HepG2 (cell line): ENCODE results near the gene STX12. TPM values are rescaled to one million over a fixed set of nuclear protein-coding genes. Genes with fewer than 3 reads are reported as not detected.

Source experiments
- ARHGAP35 ChIP-seq: sonication (generic); formaldehyde crosslinking; IDR thresholded peaks from 2 replicates; pipeline ENCODE4 v1.9.0; 2022; ENCODE audit warnings: mild to moderate bottlenecking, inconsistent platforms, moderate library complexity, missing genetic modification reagents, borderline replicate concordance
- ESRRA ChIP-seq: sonication (generic); formaldehyde crosslinking; IDR thresholded peaks from 2 replicates; pipeline ENCODE4 v1.5.1; 2020; ENCODE audit warnings: mild to moderate bottlenecking, low read depth, missing genetic modification reagents
- ETV6 ChIP-seq: sonication (generic); formaldehyde crosslinking; conservative IDR thresholded peaks from 2 replicates; pipeline ENCODE4 v1.4.0; 2020; ENCODE audit warnings: missing genetic modification reagents
- GABPB1 ChIP-seq: IDR thresholded peaks from 2 replicates; pipeline ENCODE4 v1.6.1; 2016; ENCODE audit warnings: mild to moderate bottlenecking, missing genetic modification reagents, moderate library complexity, missing compliant biosample characterization
- HNRNPK ChIP-seq: fragments of 200-400 bp; formaldehyde crosslinking; IDR thresholded peaks from 2 replicates; pipeline ENCODE4 v1.6.1; 2018; ENCODE audit warnings: low read length, low read depth, moderate library complexity, mild to moderate bottlenecking; ENCODE audit not compliant: poor library complexity, severe bottlenecking
- KDM6A ChIP-seq: IDR thresholded peaks from 2 replicates; pipeline ENCODE4 v1.6.1; 2016; ENCODE audit warnings: low read depth
- REPIN1 ChIP-seq: sonication (generic); formaldehyde crosslinking; IDR thresholded peaks from 2 replicates; pipeline ENCODE4 v1.8.0; 2022; ENCODE audit warnings: missing genetic modification reagents, low read depth, mild to moderate bottlenecking, borderline replicate concordance
- SALL1 ChIP-seq: sonication (generic); formaldehyde crosslinking; IDR thresholded peaks from 2 replicates; pipeline ENCODE4 v1.8.0; 2022; ENCODE audit warnings: mild to moderate bottlenecking, missing genetic modification reagents
- SP1 ChIP-seq, 2 experiments: fragments of 450-650 bp in 1 of 2; sonication (generic) in 1 of 2; formaldehyde crosslinking in 1 of 2; IDR thresholded peaks; 2 replicates each; pipeline versions ENCODE4 v1.4.0 to v1.6.1; 2016 to 2020; ENCODE audit warnings: missing genetic modification reagents in 1 of 2
- TEAD2 ChIP-seq: sonication (generic); formaldehyde crosslinking; IDR thresholded peaks from 2 replicates; pipeline ENCODE4 v1.9.0; 2021; ENCODE audit warnings: missing genetic modification reagents
- TGIF2 ChIP-seq: IDR thresholded peaks from 2 replicates; pipeline ENCODE4 v1.6.1; 2016; ENCODE audit warnings: control low read depth, missing compliant biosample characterization
- ZFAT ChIP-seq: sonication (generic); formaldehyde crosslinking; conservative IDR thresholded peaks from 2 replicates; pipeline ENCODE4 v1.8.1; 2023; ENCODE audit warnings: missing genetic modification reagents, inconsistent platforms
- ZFYVE20 ChIP-seq: sonication (generic); formaldehyde crosslinking; IDR thresholded peaks from 2 replicates; pipeline ENCODE4 v1.8.0; 2023; ENCODE audit warnings: low read depth, mild to moderate bottlenecking, moderate library complexity, missing genetic modification reagents, borderline replicate concordance
- ZNF260 ChIP-seq: sonication (generic); formaldehyde crosslinking; IDR thresholded peaks from 2 replicates; pipeline ENCODE4 v1.4.0; 2020; ENCODE audit warnings: missing genetic modification reagents, low read depth, mild to moderate bottlenecking, borderline replicate concordance
- ZNF333 ChIP-seq: sonication (generic); formaldehyde crosslinking; IDR thresholded peaks from 2 replicates; pipeline ENCODE4 v1.4.0; 2020; ENCODE audit warnings: mild to moderate bottlenecking, missing genetic modification reagents, borderline replicate concordance
- ZNF441 ChIP-seq: sonication (generic); formaldehyde crosslinking; IDR thresholded peaks from 2 replicates; pipeline ENCODE4 v1.7.0; 2021; ENCODE audit warnings: missing genetic modification reagents, borderline replicate concordance
- ZNF460 ChIP-seq: sonication (generic); formaldehyde crosslinking; IDR thresholded peaks from 2 replicates; pipeline ENCODE4 v1.5.1; 2020; ENCODE audit warnings: missing genetic modification reagents, mild to moderate bottlenecking, borderline replicate concordance
- ZNF629 ChIP-seq: sonication (generic); formaldehyde crosslinking; conservative IDR thresholded peaks from 2 replicates; pipeline ENCODE4 v1.5.0; 2020; ENCODE audit warnings: missing genetic modification reagents
- ZNF879 ChIP-seq: sonication (generic); formaldehyde crosslinking; IDR thresholded peaks from 2 replicates; pipeline ENCODE4 v1.8.1; 2023; ENCODE audit warnings: missing genetic modification reagents
- ZSCAN29 ChIP-seq: sonication (generic); formaldehyde crosslinking; conservative IDR thresholded peaks from 2 replicates; pipeline ENCODE4 v1.4.0; 2020; ENCODE audit warnings: mild to moderate bottlenecking, missing genetic modification reagents
- polyA plus RNA-seq, 8 experiments: library from polyadenylated mRNA; depleted of rRNA in 3 of 8; stranded (reverse) in 7 of 8; unstranded in 1 of 8; fragments of >200 nt; fragmentation: Illumina TruSeq in 4 of 8; extraction: Trizol in 4 of 8; gene quantifications; 2 replicates each; pipeline versions ENCODE4 v1.2.1 to v1.2.3, GENCODE V29; 2011 to 2016; ENCODE audit warnings: low read depth in 4 of 8, missing spikeins in 1 of 8, mixed read lengths in 1 of 8; ENCODE audit not compliant: insufficient read depth in 1 of 8
- total RNA-seq, 5 experiments: library from RNA; depleted of rRNA; stranded (reverse); fragments of >200 nt; fragmentation: Illumina TruSeq; extraction: Trizol; gene quantifications; 2 replicates each; pipeline ENCODE4 v1.2.3, GENCODE V29; 2016; ENCODE audit warnings: low read depth in 1 of 5
- TF ChIP-seq, protein P1 (sequence below): sonication (generic); formaldehyde crosslinking; IDR thresholded peaks from 2 replicates; pipeline ENCODE4 v1.4.0; 2020; ENCODE audit warnings: low read depth, missing genetic modification reagents
- TF ChIP-seq, protein P2 (sequence below): sonication (generic); formaldehyde crosslinking; IDR thresholded peaks from 2 replicates; pipeline ENCODE4 v1.4.0; 2020; ENCODE audit warnings: missing genetic modification reagents; ENCODE audit errors: not compliant biosample characterization
- TF ChIP-seq, protein P3 (sequence below): sonication (generic); formaldehyde crosslinking; conservative IDR thresholded peaks from 2 replicates; pipeline ENCODE4 v1.4.0; 2020; ENCODE audit warnings: missing genetic modification reagents

STX12 gene
- total and polyA plus RNA-seq, 2 of the 13 experiments (the other 11 are each of a cell fraction or from before 2014, with no cell fraction given) = 9.0 to 19.7 TPM

DNA sequence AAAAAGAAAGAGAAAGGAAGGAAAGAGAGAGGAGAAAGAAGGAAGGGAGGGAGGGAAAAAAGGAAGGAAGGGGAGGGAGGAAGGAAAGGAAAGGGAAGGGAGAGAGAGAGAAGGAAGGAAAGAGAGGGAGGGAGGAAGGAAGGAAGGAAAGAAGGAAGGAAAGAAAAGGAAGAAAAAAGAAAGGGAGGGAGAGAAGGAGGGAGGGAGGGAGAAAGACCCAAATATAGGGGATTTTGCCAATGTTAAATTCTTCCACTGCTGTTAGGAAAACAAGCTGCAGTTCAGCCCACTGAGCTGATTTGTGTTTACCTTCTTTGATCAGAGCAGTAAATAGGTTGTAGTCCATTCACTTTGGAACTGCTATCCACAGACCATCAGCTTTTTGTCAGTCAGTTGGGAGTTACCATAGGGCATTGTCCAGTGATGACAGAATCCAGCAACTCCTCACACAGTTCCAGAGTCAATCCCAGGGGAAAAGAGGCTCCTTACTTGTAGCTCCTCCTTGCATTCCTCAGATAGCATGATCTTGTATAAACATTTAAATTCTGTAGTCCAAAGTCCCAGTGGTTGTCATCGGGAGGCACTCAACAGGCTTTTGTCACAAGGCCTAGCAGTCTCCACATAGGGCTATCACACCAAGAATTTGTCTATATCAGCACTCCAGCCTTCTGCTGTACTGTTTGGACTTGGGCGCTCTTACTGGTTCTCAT is 44.1 kb downstream of the STX12 start (continued):
- TF ChIP-seq ZFYVE20 (CRISPR knock-in tag) (no peak), ZNF333 (CRISPR knock-in tag) (no peak), ZNF460 (CRISPR knock-in tag) (no peak), TEAD2 (no peak), ZSCAN29 (CRISPR knock-in tag) (0 out of 2 replicates have a peak, but pooled peaks have one; percentile 58), ZNF441 (CRISPR knock-in tag) (0 out of 2 replicates have a peak, but pooled peaks have one; percentile 47), KDM6A (peak; percentile 55; the same call in 1 of the 2 replicates), GABPB1 (CRISPR knock-in tag) (no peak), ETV6 (no peak), ZNF260 (CRISPR knock-in tag) (no peak), HNRNPK (peak; percentile 74), SP1 (IDR thresholded peaks at IDR 0.05) (no peak), SP1 (CRISPR knock-in tag; IDR thresholded peaks at IDR 0.05) (no peak), ZNF629 (CRISPR knock-in tag) (no peak), ZFAT (no peak), SALL1 (CRISPR knock-in tag) (peak; percentile 67), ZNF879 (no peak), ARHGAP35 (CRISPR knock-in tag) (no peak), REPIN1 (peak; percentile 57; the same call in 1 of the 2 replicates), TGIF2 (CRISPR knock-in tag) (no peak), ESRRA (no peak)
- TF ChIP-seq, protein P1, sequence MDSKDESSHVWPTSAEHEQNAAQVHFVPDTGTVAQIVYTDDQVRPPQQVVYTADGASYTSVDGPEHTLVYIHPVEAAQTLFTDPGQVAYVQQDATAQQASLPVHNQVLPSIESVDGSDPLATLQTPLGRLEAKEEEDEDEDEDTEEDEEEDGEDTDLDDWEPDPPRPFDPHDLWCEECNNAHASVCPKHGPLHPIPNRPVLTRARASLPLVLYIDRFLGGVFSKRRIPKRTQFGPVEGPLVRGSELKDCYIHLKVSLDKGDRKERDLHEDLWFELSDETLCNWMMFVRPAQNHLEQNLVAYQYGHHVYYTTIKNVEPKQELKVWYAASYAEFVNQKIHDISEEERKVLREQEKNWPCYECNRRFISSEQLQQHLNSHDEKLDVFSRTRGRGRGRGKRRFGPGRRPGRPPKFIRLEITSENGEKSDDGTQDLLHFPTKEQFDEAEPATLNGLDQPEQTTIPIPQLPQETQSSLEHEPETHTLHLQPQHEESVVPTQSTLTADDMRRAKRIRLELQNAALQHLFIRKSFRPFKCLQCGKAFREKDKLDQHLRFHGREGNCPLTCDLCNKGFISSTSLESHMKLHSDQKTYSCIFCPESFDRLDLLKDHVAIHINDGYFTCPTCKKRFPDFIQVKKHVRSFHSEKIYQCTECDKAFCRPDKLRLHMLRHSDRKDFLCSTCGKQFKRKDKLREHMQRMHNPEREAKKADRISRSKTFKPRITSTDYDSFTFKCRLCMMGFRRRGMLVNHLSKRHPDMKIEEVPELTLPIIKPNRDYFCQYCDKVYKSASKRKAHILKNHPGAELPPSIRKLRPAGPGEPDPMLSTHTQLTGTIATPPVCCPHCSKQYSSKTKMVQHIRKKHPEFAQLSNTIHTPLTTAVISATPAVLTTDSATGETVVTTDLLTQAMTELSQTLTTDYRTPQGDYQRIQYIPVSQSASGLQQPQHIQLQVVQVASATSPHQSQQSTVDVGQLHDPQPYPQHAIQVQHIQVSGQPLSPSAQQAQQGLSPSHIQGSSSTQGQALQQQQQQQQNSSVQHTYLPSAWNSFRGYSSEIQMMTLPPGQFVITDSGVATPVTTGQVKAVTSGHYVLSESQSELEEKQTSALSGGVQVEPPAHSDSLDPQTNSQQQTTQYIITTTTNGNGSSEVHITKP (CRISPR knock-in tag) = no peak
- TF ChIP-seq, protein P2, sequence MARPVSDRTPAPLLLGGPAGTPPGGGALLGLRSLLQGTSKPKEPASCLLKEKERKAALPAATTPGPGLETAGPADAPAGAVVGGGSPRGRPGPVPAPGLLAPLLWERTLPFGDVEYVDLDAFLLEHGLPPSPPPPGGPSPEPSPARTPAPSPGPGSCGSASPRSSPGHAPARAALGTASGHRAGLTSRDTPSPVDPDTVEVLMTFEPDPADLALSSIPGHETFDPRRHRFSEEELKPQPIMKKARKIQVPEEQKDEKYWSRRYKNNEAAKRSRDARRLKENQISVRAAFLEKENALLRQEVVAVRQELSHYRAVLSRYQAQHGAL (CRISPR knock-in tag) = no peak
- TF ChIP-seq, protein P3, sequence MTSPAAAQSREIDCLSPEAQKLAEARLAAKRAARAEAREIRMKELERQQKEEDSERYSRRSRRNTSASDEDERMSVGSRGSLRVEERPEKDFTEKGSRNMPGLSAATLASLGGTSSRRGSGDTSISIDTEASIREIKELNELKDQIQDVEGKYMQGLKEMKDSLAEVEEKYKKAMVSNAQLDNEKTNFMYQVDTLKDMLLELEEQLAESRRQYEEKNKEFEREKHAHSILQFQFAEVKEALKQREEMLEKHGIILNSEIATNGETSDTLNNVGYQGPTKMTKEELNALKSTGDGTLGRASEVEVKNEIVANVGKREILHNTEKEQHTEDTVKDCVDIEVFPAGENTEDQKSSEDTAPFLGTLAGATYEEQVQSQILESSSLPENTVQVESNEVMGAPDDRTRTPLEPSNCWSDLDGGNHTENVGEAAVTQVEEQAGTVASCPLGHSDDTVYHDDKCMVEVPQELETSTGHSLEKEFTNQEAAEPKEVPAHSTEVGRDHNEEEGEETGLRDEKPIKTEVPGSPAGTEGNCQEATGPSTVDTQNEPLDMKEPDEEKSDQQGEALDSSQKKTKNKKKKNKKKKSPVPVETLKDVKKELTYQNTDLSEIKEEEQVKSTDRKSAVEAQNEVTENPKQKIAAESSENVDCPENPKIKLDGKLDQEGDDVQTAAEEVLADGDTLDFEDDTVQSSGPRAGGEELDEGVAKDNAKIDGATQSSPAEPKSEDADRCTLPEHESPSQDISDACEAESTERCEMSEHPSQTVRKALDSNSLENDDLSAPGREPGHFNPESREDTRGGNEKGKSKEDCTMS (CRISPR knock-in tag) = no peak
